Measurements from ENCODE around the gene RRP8.

DNA sequence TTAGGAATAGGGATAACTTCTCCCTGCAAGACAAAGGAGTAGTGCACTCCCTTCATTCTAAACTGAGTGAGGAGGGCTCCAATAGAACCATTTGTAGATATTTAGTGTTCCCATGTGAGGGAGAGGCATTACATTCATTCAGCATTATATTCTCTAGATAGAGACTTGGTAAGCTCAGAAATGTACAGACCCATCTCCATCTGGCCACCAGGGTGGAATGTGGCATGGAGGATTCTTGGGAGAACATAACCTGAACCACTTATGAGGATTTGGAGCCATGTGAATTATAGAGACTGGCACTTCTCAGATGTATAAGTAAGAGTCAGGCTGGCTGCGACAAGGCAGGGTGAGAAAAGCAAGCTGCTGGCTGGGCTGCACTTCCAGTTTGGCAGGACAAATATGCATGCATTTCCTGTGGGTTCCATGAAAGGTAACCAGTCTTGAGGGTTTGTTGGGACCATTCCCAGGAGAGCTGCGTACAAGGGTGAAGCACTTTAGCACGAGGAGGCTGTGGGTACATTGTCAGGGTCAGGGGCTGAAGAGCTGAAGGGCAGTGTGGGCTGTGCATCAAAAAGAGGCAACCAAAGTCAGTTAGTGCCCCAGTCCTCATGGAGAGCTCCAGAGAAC lies 9.2 kb downstream of the RRP8 start:
- TF ChIP-seq, protein P1, sequence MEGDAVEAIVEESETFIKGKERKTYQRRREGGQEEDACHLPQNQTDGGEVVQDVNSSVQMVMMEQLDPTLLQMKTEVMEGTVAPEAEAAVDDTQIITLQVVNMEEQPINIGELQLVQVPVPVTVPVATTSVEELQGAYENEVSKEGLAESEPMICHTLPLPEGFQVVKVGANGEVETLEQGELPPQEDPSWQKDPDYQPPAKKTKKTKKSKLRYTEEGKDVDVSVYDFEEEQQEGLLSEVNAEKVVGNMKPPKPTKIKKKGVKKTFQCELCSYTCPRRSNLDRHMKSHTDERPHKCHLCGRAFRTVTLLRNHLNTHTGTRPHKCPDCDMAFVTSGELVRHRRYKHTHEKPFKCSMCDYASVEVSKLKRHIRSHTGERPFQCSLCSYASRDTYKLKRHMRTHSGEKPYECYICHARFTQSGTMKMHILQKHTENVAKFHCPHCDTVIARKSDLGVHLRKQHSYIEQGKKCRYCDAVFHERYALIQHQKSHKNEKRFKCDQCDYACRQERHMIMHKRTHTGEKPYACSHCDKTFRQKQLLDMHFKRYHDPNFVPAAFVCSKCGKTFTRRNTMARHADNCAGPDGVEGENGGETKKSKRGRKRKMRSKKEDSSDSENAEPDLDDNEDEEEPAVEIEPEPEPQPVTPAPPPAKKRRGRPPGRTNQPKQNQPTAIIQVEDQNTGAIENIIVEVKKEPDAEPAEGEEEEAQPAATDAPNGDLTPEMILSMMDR (IDR thresholded peaks at IDR 0.05) = no peak
- TF ChIP-seq POLR2A (IDR thresholded peaks at IDR 0.05) = no peak
